HepG2 (cell line): Measurements from ENCODE around the gene RAC3. TPM values are rescaled to one million over a fixed set of nuclear protein-coding genes. Genes with fewer than 3 reads are reported as not detected.

Experiments used
- DBP ChIP-seq: sonication (generic); formaldehyde crosslinking; IDR thresholded peaks from 2 replicates; pipeline ENCODE4 v1.4.0; 2020; ENCODE audit warnings: missing genetic modification reagents; ENCODE audit errors: not compliant biosample characterization
- IKZF1 ChIP-seq: fragments of 450-650 bp; IDR thresholded peaks from 2 replicates; pipeline ENCODE4 v1.7.1; 2016
- LRRFIP1 ChIP-seq: sonication (generic); formaldehyde crosslinking; conservative IDR thresholded peaks from 2 replicates; pipeline ENCODE4 v1.4.0; 2020; ENCODE audit warnings: missing genetic modification reagents
- NR2F2 ChIP-seq: IDR thresholded peaks from 2 replicates; pipeline ENCODE4 v1.6.1; 2012; ENCODE audit warnings: low read depth, inconsistent platforms, borderline replicate concordance
- RBFOX2 ChIP-seq: fragments of 200-400 bp; formaldehyde crosslinking; IDR thresholded peaks from 2 replicates; pipeline ENCODE4 v1.6.1; 2017; ENCODE audit warnings: low read depth, mild to moderate bottlenecking, low read length
- RBM22 ChIP-seq: fragments of 200-400 bp; formaldehyde crosslinking; optimal IDR thresholded peaks from 2 replicates; pipeline ENCODE3; 2017; ENCODE audit warnings: mild to moderate bottlenecking, low read length, moderate library complexity
- SKI ChIP-seq: fragments of 450-650 bp; IDR thresholded peaks from one replicate; pipeline ENCODE4 v1.6.1; 2018; ENCODE audit warnings: mild to moderate bottlenecking; ENCODE audit not compliant: partially characterized antibody
- SP1 ChIP-seq, 2 experiments: fragments of 450-650 bp in 1 of 2; sonication (generic) in 1 of 2; formaldehyde crosslinking in 1 of 2; IDR thresholded peaks; 2 replicates each; pipeline versions ENCODE4 v1.4.0 to v1.6.1; 2016 to 2020; ENCODE audit warnings: missing genetic modification reagents in 1 of 2
- THAP11 ChIP-seq: IDR thresholded peaks from 2 replicates; pipeline ENCODE4 v1.6.1; 2016; ENCODE audit warnings: missing biosample characterization, missing genetic modification reagents
- ZBTB21 ChIP-seq: sonication (generic); formaldehyde crosslinking; IDR thresholded peaks from 2 replicates; pipeline ENCODE4 v1.4.0; 2020; ENCODE audit warnings: missing genetic modification reagents
- ZFP37 ChIP-seq: sonication (generic); formaldehyde crosslinking; IDR thresholded peaks from 2 replicates; pipeline ENCODE4 v1.4.0; 2020; ENCODE audit warnings: missing genetic modification reagents, borderline replicate concordance
- ZNF317 ChIP-seq: sonication (generic); formaldehyde crosslinking; IDR thresholded peaks from 2 replicates; pipeline ENCODE4 v1.5.0; 2020; ENCODE audit warnings: mild to moderate bottlenecking, missing genetic modification reagents
- ZNF333 ChIP-seq: sonication (generic); formaldehyde crosslinking; IDR thresholded peaks from 2 replicates; pipeline ENCODE4 v1.4.0; 2020; ENCODE audit warnings: mild to moderate bottlenecking, missing genetic modification reagents, borderline replicate concordance
- ZNF44 ChIP-seq: sonication (generic); formaldehyde crosslinking; IDR thresholded peaks from 2 replicates; pipeline ENCODE4 v1.5.1; 2020; ENCODE audit warnings: mild to moderate bottlenecking, missing genetic modification reagents
- ZNF496 ChIP-seq: sonication (generic); formaldehyde crosslinking; IDR thresholded peaks from 2 replicates; pipeline ENCODE4 v1.8.1; 2023; ENCODE audit warnings: mild to moderate bottlenecking, moderate library complexity, missing genetic modification reagents; ENCODE audit not compliant: insufficient replicate concordance
- ZNF605 ChIP-seq: sonication (generic); formaldehyde crosslinking; IDR thresholded peaks from 2 replicates; pipeline ENCODE4 v1.8.0; 2022; ENCODE audit warnings: mild to moderate bottlenecking, missing genetic modification reagents
- ZNF616 ChIP-seq: sonication (generic); formaldehyde crosslinking; IDR thresholded peaks from 2 replicates; pipeline ENCODE4 v1.5.0; 2020; ENCODE audit warnings: low read depth, mild to moderate bottlenecking, missing genetic modification reagents
- ZNF850 ChIP-seq: sonication (generic); formaldehyde crosslinking; conservative IDR thresholded peaks from 2 replicates; pipeline ENCODE4 v1.9.0; 2021; ENCODE audit warnings: mild to moderate bottlenecking, missing genetic modification reagents
- polyA plus RNA-seq, 8 experiments: library from polyadenylated mRNA; depleted of rRNA in 3 of 8; stranded (reverse) in 7 of 8; unstranded in 1 of 8; fragments of >200 nt; fragmentation: Illumina TruSeq in 4 of 8; extraction: Trizol in 4 of 8; gene quantifications; 2 replicates each; pipeline versions ENCODE4 v1.2.1 to v1.2.3, GENCODE V29; 2011 to 2016; ENCODE audit warnings: low read depth in 4 of 8, missing spikeins in 1 of 8, mixed read lengths in 1 of 8; ENCODE audit not compliant: insufficient read depth in 1 of 8
- total RNA-seq, 5 experiments: library from RNA; depleted of rRNA; stranded (reverse); fragments of >200 nt; fragmentation: Illumina TruSeq; extraction: Trizol; gene quantifications; 2 replicates each; pipeline ENCODE4 v1.2.3, GENCODE V29; 2016; ENCODE audit warnings: low read depth in 1 of 5
- TF ChIP-seq, protein P1 (sequence below): sonication (generic); formaldehyde crosslinking; IDR thresholded peaks from 2 replicates; pipeline ENCODE4 v1.4.0; 2020; ENCODE audit warnings: missing genetic modification reagents
- TF ChIP-seq, protein P2 (sequence below), 2 experiments: sonication (generic) in 1 of 2; formaldehyde crosslinking in 1 of 2; IDR thresholded peaks; 2 replicates each; pipeline versions ENCODE4 v1.4.0 to v1.6.1; 2018 to 2020; ENCODE audit warnings: missing genetic modification reagents in 2 of 2, borderline replicate concordance in 1 of 2, low read depth in 1 of 2, mild to moderate bottlenecking in 1 of 2, missing biosample characterization in 1 of 2
- TF ChIP-seq, protein P3 (sequence below): sonication (generic); formaldehyde crosslinking; IDR thresholded peaks from 2 replicates; pipeline ENCODE4 v1.4.0; 2020; ENCODE audit warnings: missing genetic modification reagents

RAC3 gene
- total and polyA plus RNA-seq, 2 of the 13 experiments (the other 11 are each of a cell fraction or from before 2014, with no cell fraction given) = 10.5 to 21.3 TPM

GRCh38 chr17:82039695-82040299, 8.3 kb downstream of the RAC3 start (continued):
- TF ChIP-seq, protein P1, sequence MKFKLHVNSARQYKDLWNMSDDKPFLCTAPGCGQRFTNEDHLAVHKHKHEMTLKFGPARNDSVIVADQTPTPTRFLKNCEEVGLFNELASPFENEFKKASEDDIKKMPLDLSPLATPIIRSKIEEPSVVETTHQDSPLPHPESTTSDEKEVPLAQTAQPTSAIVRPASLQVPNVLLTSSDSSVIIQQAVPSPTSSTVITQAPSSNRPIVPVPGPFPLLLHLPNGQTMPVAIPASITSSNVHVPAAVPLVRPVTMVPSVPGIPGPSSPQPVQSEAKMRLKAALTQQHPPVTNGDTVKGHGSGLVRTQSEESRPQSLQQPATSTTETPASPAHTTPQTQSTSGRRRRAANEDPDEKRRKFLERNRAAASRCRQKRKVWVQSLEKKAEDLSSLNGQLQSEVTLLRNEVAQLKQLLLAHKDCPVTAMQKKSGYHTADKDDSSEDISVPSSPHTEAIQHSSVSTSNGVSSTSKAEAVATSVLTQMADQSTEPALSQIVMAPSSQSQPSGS (CRISPR knock-in tag) = no peak
- TF ChIP-seq, protein P2, sequence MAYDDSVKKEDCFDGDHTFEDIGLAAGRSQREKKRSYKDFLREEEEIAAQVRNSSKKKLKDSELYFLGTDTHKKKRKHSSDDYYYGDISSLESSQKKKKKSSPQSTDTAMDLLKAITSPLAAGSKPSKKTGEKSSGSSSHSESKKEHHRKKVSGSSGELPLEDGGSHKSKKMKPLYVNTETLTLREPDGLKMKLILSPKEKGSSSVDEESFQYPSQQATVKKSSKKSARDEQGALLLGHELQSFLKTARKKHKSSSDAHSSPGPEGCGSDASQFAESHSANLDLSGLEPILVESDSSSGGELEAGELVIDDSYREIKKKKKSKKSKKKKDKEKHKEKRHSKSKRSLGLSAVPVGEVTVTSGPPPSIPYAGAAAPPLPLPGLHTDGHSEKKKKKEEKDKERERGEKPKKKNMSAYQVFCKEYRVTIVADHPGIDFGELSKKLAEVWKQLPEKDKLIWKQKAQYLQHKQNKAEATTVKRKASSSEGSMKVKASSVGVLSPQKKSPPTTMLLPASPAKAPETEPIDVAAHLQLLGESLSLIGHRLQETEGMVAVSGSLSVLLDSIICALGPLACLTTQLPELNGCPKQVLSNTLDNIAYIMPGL (CRISPR knock-in tag; IDR thresholded peaks at IDR 0.05; ENCODE audit: borderline replicate concordance in 1 of 2, low read depth in 1 of 2) = 0 out of 4 replicates have a peak, but pooled peaks of 1 of the 2 experiments have one; percentile 37
- TF ChIP-seq ZNF317 (CRISPR knock-in tag) (no peak), SP1 (IDR thresholded peaks at IDR 0.05) (no peak), SP1 (CRISPR knock-in tag; IDR thresholded peaks at IDR 0.05) (no peak), RBM22 (no peak), SKI (no peak), ZBTB21 (no peak), THAP11 (CRISPR knock-in tag) (no peak), ZNF333 (CRISPR knock-in tag) (peak; percentile 51; the same call in 1 of the 2 replicates), IKZF1 (no peak), ZNF44 (CRISPR knock-in tag) (no peak), LRRFIP1 (CRISPR knock-in tag) (no peak), ZNF496 (CRISPR knock-in tag) (no peak), ZFP37 (CRISPR knock-in tag) (no peak), NR2F2 (peak; percentile 35; the same call in 1 of the 2 replicates), DBP (no peak), RBFOX2 (no peak), ZNF605 (CRISPR knock-in tag) (peak; percentile 42; the same call in 1 of the 2 replicates), ZNF616 (CRISPR knock-in tag) (no peak), ZNF850 (no peak)
- TF ChIP-seq, protein P3, sequence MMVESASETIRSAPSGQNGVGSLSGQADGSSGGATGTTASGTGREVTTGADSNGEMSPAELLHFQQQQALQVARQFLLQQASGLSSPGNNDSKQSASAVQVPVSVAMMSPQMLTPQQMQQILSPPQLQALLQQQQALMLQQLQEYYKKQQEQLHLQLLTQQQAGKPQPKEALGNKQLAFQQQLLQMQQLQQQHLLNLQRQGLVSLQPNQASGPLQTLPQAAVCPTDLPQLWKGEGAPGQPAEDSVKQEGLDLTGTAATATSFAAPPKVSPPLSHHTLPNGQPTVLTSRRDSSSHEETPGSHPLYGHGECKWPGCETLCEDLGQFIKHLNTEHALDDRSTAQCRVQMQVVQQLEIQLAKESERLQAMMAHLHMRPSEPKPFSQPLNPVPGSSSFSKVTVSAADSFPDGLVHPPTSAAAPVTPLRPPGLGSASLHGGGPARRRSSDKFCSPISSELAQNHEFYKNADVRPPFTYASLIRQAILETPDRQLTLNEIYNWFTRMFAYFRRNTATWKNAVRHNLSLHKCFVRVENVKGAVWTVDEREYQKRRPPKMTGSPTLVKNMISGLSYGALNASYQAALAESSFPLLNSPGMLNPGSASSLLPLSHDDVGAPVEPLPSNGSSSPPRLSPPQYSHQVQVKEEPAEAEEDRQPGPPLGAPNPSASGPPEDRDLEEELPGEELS (CRISPR knock-in tag) = no peak
